HG03060 (cell line): ENCODE data around the gene PROS1.
A peak's percentile ranks its signal among the peaks of the same experiment; 100 is the strongest.

ENCODE experiments used
- ATAC-seq: cut with Tn5 transposase; IDR thresholded peaks from one replicate; pipeline ENCODE4 v1.9.1; 2021; ENCODE audit warnings: low read depth, moderate number of reproducible peaks; ENCODE audit not compliant: unreplicated experiment

Gene PROS1

DNA sequence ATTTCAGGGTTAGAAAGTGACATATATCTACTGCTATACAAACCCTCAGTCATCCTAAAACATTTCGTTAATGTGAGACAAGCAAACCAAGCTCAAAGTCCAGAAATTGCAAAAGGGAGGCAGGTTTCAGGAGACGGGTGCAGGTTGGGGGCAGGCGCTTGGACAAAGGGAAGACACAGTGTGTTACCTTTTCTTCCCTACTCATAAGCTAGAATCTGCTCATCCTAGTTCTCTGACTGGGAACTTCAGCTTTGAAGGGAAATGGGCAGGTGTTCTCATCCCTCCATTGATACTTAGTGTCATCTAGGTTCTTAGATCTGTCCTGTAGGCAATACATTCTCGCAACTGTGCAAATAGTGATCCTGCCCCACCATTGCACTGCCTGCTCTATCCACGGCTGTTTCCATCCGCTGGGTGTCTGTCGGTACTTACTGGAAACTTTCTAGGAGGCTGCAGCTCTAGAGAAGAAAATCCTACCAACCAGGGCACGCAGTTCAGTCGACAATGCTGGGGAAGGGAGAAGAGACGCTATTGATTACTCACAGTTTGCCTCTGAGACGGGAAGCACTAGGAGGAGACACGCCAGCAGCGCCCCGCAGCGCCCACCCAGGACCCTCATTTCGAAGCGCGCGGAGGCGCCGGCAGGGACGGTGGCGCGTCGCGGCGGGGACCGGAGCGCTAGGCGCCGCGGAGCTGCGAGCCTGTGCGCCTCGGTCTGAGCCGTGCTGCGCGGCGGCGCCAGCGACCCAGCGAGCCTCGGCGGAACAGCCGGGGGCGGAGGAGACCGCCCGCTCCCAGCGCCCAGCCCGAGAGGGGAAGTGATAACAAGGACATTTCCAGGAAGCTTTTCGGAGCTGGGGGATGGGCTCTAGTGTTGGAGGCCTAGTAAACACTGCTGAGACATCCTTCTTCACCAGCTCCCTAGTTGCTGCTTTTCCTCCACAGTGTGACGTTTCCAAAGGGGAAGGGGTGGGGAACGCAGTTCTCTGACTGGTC lies at the start of gene PROS1:
PROS1 (minus strand) TSS at position 766 of the 996 bp plus-strand sequence; CDS start at position 619, 147 bp downstream.
- peak; percentile 27 for ATAC-seq

DNA sequence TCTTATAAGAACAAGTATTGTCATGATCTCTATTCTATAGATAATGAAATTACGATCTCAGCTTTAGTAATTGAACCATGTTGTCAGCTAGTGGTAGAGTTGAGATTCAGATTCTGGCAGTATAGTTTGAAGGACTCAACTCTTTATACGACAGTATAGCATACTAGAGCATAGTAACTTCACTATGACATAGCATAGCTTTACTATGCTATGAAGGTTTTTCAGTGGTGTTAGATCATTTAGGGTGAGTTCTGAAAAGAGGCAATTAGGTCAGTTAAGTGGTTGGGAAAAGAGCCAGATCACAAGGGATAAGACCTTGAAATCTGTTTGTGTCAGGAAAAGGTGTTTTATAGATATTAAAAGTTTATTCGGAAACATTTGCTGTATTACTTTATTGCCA lies 46.6 kb upstream of the PROS1 start:
- ATAC-seq, result no peak

DNA sequence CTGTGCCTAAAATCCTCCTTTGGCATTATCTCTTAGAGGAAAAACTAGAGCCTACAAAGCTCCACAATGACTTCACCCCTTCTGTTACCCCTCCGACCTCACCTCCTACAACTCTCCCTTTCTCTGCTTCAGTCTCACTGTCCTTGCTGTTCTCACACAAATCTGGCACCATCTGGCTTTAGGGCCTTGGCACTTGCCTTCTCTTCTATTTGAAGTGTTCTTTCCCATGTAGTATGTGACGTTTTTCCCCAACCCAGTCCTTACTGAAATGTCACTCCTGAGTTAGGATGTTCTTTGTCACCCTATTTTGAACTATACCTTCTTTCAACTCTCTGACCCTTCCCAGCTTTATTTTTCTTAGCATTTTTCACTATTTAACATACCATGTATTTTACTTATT lies 46.0 kb upstream of the PROS1 start:
- ATAC-seq, result no peak

- ATAC-seq, result no peak
Measured at GRCh38 chr3:94015025-94015424, 41.3 kb upstream of the PROS1 start.

DNA sequence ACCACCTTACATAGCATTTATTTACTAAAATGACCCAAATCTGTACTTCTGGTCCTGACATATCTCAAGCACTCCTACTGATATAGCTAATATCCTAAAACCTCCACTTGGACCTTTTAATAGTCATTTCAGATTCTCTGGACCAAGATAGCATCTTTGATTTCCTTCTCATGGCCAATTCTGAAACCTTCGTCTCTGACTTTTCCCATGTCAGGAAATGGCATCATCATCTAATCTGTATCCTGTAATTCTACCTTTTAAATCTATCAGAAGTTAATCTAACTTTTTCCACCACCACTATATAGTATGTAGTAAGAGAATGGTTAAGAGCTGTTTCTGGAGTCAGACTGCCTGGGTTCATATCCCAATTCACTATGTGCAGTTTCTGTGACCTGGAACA lies 38.5 kb upstream of the PROS1 start:
- ATAC-seq, result no peak

- ATAC-seq, result no peak
Measured at GRCh38 chr3:94011233-94011711, 37.6 kb upstream of the PROS1 start.

GRCh38 chr3:94009608-94010007 lies 35.9 kb upstream of the PROS1 start:
- no peak for ATAC-seq

- no peak for ATAC-seq
Measured at GRCh38 chr3:94008253-94008652, 34.6 kb upstream of the PROS1 start.

DNA sequence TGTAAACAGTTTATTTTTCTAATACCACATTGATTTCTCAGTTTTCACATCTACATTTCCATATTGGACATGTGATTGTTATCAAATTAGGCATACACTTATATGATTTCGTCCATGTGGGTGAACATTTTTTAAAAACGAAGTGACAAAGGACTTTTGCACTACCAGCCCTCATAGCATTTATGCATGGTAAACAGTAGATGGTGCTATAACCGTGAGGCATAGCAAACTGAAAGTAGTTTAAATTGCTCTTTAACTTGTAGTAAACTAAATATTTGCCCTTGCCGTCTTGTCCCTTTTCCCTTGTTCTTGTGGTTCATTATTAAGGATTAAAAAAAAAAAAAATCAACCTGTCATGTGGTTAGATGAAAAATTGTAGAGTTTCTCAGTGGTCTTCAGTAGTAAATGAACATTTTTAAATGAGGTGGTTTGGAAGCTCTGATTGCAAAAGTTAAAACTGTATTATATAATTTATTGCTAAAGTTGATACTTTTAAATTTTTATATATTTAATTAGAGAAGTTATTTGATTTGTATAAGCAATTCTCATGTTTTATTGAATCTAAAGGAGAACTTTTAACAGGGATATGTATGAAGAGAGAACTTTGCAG lies 30.7 kb upstream of the PROS1 start:
- ATAC-seq, result peak; percentile 81

- no peak for ATAC-seq
Measured at GRCh38 chr3:94001827-94002495, 28.3 kb upstream of the PROS1 start.

DNA sequence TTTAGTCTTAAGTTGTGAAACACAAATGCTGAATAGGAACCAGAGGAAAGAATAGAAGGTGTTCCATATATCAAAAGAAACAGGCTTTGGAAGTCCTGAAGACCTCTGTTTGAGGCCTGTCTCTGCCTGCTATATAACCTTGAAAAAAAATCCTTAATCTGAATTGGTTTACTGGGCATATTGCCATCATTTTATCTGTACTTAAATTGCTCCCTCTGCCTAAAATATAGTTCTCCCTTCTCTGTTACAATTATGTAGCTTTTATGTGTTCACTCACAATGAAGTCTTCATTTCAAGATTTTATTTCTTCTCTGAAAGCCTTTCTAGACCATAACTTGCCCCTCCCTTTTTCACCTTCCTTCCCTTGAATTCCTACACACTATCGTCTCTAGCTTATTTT lies 27.5 kb upstream of the PROS1 start:
- ATAC-seq, result no peak

DNA sequence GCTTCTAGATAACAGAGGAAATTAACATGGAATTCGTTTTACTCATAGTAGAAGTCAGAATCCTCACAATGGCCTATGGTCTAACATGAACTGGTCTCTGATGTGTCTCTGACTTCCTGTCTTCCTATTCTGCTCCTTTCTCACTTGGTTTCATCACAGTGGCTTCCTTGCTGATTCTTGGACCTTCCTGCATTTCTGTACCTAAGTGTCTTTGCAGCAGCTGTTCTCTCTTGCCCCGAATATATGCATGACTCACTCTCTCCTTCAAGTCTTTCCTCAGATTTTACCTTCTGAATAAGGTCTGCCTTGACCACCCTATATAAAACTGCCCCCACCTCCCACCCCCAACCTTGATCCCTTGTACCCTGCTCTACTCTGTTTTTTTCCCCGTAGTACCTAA lies 20.4 kb upstream of the PROS1 start:
- no peak for ATAC-seq

GRCh38 chr3:93992207-93992606 lies 18.5 kb upstream of the PROS1 start:
- ATAC-seq, result no peak

GRCh38 chr3:93991631-93992030 lies 17.9 kb upstream of the PROS1 start:
- ATAC-seq, result no peak

DNA sequence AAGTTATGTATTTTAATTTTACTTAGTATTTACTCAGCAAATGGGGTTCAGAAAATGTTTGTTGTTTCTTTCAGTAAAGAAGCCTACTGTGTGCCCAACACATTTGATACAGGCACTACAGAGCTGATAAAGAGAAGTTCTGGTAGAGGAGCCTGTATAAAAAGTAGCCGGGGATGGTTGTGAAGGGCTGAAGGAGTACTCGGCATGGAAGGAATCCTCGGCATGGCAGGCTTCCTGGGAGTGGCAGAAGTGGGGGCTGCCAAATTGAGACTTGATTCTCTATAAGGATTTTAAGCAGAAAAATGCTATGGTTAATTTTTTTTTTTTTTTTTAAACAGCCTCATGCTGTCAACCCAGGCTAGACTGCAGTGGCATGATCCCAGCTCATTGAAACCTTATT lies 15.5 kb upstream of the PROS1 start:
- no peak for ATAC-seq

GRCh38 chr3:93988764-93989163 lies 15.1 kb upstream of the PROS1 start:
- no peak for ATAC-seq

DNA sequence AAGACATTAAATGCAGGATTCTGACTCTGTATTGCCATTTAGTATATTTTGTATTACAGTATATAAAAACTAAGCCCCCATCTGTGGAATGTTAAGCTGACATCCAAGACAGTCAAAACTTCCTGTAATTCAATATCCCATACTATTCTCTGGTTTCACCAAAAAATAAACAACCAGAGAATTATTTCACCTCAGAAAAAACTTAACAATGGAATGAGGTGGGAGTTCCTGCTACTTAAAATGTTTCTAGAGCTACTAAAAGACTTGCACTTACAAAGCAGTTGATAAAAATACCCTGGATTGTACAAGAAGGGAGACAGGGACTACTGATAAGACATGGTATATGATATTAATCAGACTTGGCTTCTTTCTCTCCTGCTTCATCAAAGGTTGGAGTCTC lies 14.6 kb upstream of the PROS1 start:
- ATAC-seq, result no peak

DNA sequence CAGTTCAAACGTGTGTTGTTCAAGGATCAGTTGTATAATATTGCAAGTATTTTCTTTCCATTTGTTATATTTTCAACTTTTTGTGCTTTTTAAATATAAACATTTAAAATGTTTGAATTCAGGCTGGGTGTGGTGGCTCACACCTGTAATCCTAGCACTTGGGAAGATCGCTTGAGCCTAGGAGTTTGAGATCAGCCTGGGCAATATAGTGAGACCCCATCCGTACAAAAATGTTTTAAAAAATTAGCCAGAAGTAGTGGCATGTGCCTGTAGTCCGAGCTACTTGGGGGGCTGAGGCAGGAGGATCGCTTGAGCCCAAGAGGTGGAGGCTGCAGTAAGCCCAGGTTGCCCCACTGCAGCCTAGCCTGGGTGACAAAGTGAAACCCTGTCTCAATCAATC lies 10.9 kb upstream of the PROS1 start:
- ATAC-seq, result no peak

DNA sequence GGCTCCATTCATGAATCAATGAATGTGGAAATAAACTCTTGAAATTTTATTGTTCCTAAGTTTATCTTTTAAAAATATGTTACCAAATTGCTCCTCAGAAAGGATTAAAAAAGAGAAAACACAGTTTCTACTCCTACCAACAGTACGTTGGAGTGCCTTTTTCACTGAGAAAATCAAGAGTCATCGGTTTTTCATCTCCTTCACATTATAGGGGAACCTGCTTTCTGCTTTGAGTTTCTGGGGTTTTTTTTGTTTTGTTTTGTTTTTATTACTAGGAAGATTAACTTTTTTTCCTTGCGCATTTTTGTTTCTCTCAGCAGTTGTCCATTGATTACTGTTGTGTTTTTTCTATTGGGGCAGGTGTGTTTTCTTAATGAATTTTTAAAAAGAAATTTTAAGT lies 9.7 kb upstream of the PROS1 start:
- no peak for ATAC-seq

GRCh38 chr3:93981649-93982048 lies 8.0 kb upstream of the PROS1 start:
- no peak for ATAC-seq
